Activated CD8-positive, alpha-beta memory T cell treated with anti-CD3 and anti-CD28 coated beads for 24 hours (primary cell): Measurements from ENCODE around the gene CHRNB1.
A peak's percentile ranks its signal among the peaks of the same experiment; 100 is the strongest.

Source experiments
- DNase-seq: peaks from one replicate; pipeline ENCODE4 v3.0.0-alpha.2; 2020

Gene CHRNB1

GRCh38 chr17:7438656-7439460 is 6.0 kb upstream of the CHRNB1 start:
- no peak for DNase-seq

DNA sequence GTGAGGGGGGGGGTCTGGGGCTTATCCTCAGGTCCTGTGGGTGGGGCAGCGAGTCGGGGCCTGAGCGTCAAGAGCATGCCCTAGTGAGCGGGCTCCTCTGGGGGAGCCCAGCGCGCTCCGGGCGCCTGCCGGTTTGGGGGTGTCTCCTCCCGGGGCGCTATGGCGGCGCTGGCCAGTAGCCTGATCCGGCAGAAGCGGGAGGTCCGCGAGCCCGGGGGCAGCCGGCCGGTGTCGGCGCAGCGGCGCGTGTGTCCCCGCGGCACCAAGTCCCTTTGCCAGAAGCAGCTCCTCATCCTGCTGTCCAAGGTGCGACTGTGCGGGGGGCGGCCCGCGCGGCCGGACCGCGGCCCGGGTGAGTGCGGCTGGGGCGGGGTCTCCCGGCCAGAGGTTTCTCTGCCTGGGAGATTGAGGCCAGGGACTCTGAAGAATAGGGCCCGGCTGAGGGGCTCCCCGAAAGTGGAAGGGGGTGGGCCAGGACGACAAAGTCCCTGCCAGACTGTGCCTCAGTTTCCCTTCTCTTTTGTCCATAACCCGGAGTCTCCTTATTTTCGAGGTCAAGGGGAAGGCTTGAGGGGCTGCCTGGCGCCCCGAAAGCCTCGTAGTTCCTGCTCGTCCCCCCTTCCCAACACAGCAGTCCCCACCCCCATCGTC is 5.3 kb upstream of the CHRNB1 start, which contains the start of gene FGF11:
Gene FGF11 (plus strand): TSS at position 51 of the 651 bp plus-strand sequence. CDS start 109 bp downstream, at position 160.
- DNase-seq, result no peak

DNA sequence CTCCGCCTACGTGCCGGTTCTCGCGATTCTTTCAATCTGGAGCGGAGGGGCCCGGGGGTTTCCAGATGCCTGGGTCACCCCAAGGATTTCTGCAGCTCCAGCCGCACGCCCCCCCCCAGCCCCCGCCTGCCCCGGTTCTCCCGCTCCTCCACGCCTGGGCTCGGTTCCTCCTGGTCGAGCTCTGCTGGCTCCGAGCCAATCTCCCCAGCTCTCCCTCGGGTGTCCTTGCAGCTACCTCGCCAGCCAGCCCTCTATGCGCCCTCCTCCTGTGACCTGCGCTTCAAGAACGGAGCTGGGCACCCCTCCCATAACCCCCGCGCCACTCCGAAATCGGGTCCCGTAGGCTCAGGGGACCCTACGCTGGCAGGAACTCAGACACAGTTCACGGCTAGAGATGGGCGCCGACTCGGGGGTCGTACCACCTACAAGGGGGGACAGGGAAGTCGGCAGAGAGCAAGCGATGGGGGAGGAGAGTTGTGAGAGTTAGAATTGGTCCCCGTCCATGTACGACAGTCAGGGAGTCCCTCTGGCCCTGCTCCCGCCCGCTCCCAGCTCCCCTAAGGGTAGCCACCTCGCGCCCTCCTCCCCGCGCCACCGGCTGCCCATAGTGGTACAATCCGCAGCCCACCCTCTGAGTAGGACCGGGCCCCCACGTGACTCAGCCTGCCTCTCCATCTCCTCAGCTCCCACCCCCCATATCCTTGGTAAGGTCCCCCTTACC is 4.6 kb upstream of the CHRNB1 start:
- peak; percentile 72 for DNase-seq

DNA sequence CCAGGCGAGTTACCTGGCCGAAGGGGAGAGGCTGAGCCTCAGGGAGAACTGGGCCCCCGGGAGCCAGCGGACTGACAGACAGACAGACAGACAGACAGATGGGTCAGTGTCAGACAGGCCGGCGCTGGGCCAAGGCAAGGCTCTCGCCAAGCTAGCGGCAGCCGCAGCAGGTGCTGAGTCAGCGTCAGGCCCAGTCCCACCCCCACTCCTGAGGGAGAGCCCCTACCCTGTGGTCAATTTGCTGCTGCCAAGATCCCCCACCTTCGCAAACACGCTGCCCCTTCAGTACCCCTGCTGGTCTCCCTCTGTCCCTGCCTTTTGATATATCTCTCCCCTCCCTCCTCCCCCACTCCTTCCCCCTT is 4.0 kb upstream of the CHRNB1 start:
- peak; percentile 62 for DNase-seq

DNA sequence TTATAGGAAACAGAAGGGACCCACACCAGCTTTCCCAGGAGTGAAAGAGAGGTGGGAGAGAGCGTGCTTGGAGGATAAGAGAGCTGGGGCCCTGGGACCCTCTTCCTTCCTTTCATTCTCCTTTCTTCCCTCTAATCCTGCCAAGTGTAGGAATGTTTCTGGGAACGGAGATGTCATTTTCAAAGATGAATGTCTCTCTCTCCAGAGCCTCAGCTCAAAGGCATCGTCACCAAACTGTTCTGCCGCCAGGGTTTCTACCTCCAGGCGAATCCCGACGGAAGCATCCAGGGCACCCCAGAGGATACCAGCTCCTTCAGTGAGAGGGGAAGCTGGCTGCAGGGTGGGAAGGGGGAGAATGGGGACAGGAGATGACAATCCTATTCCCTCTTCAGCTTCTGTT is 3.6 kb upstream of the CHRNB1 start:
- DNase-seq, result no peak

DNA sequence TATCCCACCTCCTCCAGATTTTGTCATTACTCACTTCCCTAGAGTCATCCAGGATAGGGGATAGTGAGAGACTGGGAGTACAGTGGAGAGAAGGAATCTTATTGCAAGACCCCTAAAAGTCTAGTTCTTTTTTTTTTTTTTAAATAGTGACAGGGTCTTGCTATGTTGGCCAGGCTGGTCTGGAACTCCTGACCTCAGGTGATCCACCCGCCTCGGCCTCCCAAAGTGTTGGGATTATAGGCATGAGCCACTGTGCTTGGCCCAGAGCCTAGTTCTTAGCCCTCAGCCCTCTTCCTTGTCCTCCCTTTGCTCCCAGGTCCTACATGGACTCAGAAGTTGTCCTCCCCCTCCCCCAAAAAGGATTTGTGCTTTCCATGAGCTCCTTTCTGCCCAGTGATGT is 2.7 kb upstream of the CHRNB1 start:
- DNase-seq, result no peak

- DNase-seq, result no peak
These were observed 1.1 kb upstream of the CHRNB1 start for GRCh38 chr17:7443499-7444485.

DNA sequence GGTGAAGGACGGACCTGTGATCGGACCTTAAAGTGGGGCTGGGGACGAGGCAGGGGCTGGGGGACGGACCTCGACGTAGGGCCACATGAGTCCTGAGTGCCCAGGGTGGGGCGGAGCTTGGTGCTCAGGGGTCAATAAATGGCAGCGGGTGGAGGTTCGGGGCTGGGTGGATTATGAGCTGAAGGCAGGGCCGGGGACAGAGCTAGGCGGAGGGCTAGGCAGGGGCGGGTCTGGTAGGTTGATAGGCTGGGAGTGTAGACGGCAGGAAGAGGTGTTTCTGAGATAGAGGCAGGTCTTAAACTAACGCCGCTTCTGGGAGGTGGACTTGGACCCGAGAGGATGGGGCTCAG is 733 bp downstream of the CHRNB1 start:
- peak; percentile 68 for DNase-seq

GRCh38 chr17:7448461-7448860 is 3.6 kb downstream of the CHRNB1 start:
- no peak for DNase-seq

- DNase-seq, result no peak
These were observed 15.2 kb downstream of the CHRNB1 start for GRCh38 chr17:7459961-7460545.

GRCh38 chr17:7460850-7461660 is 16.2 kb downstream of the CHRNB1 start:
- no peak for DNase-seq

DNA sequence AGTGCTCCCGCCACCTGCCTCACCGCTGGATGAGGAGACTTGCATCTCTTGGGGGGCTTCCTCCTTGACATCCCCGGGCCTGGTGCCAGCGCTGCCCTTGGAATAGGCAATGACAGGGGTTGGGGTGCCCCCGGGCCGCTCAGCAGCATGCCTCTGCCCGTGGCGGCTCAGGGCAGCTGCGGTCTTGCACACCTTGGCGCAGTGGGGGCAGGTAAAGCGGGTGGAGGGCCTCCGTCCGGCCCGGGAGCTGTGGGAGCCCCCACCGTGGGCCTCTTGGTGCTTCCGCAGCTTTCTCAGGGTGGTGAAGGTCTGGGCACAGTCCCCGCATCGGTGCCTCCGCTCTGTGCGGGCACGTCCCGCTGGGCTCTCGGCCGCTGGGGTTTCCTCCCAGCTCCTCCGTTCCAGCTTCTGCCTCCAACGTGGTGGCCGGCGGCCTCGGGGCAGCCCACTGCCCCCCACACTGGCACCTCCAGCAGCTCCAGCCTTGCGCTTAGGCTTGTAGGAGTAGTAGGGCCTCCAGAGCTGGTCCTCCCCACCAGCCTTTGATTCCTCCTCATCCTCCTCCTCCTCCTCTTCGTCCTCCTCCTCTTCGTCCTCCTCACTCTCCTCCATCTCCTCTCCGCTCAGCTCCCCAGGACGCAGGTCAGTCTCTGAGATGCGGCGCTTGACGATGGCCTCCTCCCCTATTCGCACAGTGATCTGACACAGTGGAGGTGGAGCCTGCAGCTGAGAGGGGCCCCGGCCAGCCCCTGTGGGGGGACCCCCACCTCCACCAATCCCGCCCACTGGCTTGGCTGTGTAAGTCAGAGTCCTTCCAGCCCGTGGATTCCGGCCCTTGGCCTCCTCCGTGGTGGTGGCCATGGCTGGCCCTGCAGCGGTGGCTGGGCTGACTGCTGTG is 17.9 kb downstream of the CHRNB1 start:
- no peak for DNase-seq

- DNase-seq, result no peak
These were observed 18.5 kb downstream of the CHRNB1 start for GRCh38 chr17:7463372-7463846.

GRCh38 chr17:7464081-7464480 is 19.2 kb downstream of the CHRNB1 start:
- DNase-seq, result no peak

GRCh38 chr17:7465597-7466275 is 20.9 kb downstream of the CHRNB1 start:
- DNase-seq, result no peak

GRCh38 chr17:7466318-7466638 is 21.4 kb downstream of the CHRNB1 start:
- no peak for DNase-seq

- no peak for DNase-seq
These were observed 21.9 kb downstream of the CHRNB1 start for GRCh38 chr17:7466639-7467341.

DNA sequence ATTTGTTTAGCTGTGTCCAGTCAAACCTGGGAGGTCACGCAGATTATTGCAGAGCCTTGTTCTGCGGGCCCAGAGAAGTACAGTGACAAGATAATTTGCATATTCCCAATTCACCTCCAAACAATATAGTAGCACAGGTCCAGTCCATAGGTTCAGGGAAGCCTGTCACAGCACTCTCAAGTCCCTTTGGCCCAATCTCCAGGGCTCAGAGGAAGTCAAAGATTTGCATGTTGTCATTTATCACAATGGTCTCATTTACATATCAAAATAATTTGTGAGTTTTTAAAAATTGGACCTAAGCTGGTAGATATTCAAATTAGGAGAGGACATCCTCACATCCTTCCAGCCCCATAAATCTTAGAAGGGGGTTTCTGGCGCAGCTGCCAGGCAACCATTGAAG is 22.6 kb downstream of the CHRNB1 start:
- DNase-seq, result no peak

DNA sequence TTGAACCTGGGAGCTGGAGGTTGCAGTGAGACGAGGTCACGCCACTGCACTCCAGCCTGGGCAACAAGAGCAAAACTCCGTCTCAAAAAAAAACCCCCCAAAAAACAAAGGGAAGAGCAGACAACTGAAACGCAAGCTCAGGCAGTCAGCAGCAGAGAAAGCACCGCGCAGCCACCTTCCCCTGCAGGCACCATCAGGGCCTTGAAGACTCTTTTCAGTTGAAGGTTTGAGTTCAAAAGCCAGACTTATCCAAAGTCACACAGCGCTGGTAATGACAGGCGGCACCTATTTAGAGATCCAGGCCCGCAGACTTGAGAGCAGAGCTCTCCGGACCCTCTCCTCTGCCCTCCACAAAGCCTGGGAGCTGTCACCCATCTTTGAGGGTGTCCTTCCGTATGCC is 23.4 kb downstream of the CHRNB1 start:
- DNase-seq, result no peak
